Fibroblast of peridontal ligament (primary cell): ENCODE results near the gene GOLGA8R.
"Not testable (repeated sequence)": the region's sequence is repeated elsewhere in the genome, so short reads cannot be mapped to it uniquely, and the experiment has no call there.

Source experiments
- DNase-seq: peaks from one replicate; pipeline ENCODE4 v3.0.0-alpha.2; 2010; ENCODE audit errors: extremely low read depth

GOLGA8R gene

GRCh38 chr15:30414160-30414559 lies at the start of gene GOLGA8R:
TSS of gene GOLGA8R (minus strand) at chr15:30414260. CDS start at chr15:30414162, 98 bp downstream.
- not testable (repeated sequence) for DNase-seq

- DNase-seq, result not testable (repeated sequence)
Observed at GRCh38 chr15:30463849-30464248, 49.8 kb upstream of the GOLGA8R start.

- not testable (repeated sequence) for DNase-seq
Observed at GRCh38 chr15:30462176-30462575, 48.1 kb upstream of the GOLGA8R start.

- DNase-seq, result not testable (repeated sequence)
Observed at GRCh38 chr15:30452702-30453101, 38.6 kb upstream of the GOLGA8R start.

GRCh38 chr15:30438348-30438747 lies 24.3 kb upstream of the GOLGA8R start:
- DNase-seq, result not testable (repeated sequence)

GRCh38 chr15:30435878-30436277 lies 21.8 kb upstream of the GOLGA8R start:
- not testable (repeated sequence) for DNase-seq

GRCh38 chr15:30420723-30421122 lies 6.7 kb upstream of the GOLGA8R start:
- not testable (repeated sequence) for DNase-seq

- DNase-seq, result not testable (repeated sequence)
Observed at GRCh38 chr15:30407636-30408035, 6.4 kb downstream of the GOLGA8R start.

GRCh38 chr15:30398988-30399387 lies 15.1 kb downstream of the GOLGA8R start:
- DNase-seq, result not testable (repeated sequence)

GRCh38 chr15:30393664-30393991 lies 20.4 kb downstream of the GOLGA8R start:
- not testable (repeated sequence) for DNase-seq

GRCh38 chr15:30392766-30393663 lies 21.0 kb downstream of the GOLGA8R start, which contains the start of gene CHRFAM7A:
TSS of gene CHRFAM7A (minus strand) at chr15:30393540. CDS start at chr15:30383351, 10,189 bp downstream.
- DNase-seq, result not testable (repeated sequence)

- DNase-seq, result not testable (repeated sequence)
Observed at GRCh38 chr15:30386318-30386887, 27.7 kb downstream of the GOLGA8R start.

GRCh38 chr15:30377082-30377413 lies 37.0 kb downstream of the GOLGA8R start:
- DNase-seq, result not testable (repeated sequence)

- not testable (repeated sequence) for DNase-seq
Observed at GRCh38 chr15:30376375-30377081, 37.5 kb downstream of the GOLGA8R start.

GRCh38 chr15:30375872-30376271 lies 38.2 kb downstream of the GOLGA8R start:
- not testable (repeated sequence) for DNase-seq

- not testable (repeated sequence) for DNase-seq
Observed at GRCh38 chr15:30374862-30375261, 39.2 kb downstream of the GOLGA8R start.

- DNase-seq, result not testable (repeated sequence)
Observed at GRCh38 chr15:30368271-30368670, 45.8 kb downstream of the GOLGA8R start.

GRCh38 chr15:30367246-30367645 lies 46.8 kb downstream of the GOLGA8R start:
- DNase-seq, result not testable (repeated sequence)

GRCh38 chr15:30361404-30361803 lies 52.7 kb downstream of the GOLGA8R start:
- not testable (repeated sequence) for DNase-seq

GRCh38 chr15:30360990-30361389 lies 53.1 kb downstream of the GOLGA8R start:
- not testable (repeated sequence) for DNase-seq

- not testable (repeated sequence) for DNase-seq
Observed at GRCh38 chr15:30355043-30355442, 59.0 kb downstream of the GOLGA8R start.
